OCI-LY3 (cell line): ENCODE measurements around the gene PRKAR1A.

Experiments used
- H2AFZ ChIP-seq: fragments of 200-600, 300-600 bp; shearing (Covaris generic); 2 replicates; pipeline ENCODE4 v1.6.0; 2014; ENCODE audit warnings: antibody characterized with exemption, low read depth, low read length
- H3K27ac ChIP-seq: fragments of 200-600, 300-600 bp; sonication (generic); 2 replicates; pipeline ENCODE4 v1.5.1; 2014; ENCODE audit warnings: mild to moderate bottlenecking, low read length, moderate library complexity, mixed read lengths
- H3K27me3 ChIP-seq: fragments of 200-600, 300-600 bp; sonication (generic); 2 replicates; pipeline ENCODE4 v1.6.1; 2014; ENCODE audit warnings: low read depth, low read length, mixed read lengths
- H3K36me3 ChIP-seq: fragments of 200-600, 300-600 bp; sonication (generic); replicated peaks from 2 replicates; pipeline ENCODE3; 2014; ENCODE audit warnings: low read depth, low read length, mixed read lengths
- H3K4me1 ChIP-seq: fragments of 300-600, 200-600 bp; sonication (generic); 2 replicates; pipeline ENCODE4 v1.6.1; 2014; ENCODE audit warnings: low read length, mixed read lengths
- H3K4me2 ChIP-seq: fragments of 200-600, 300-600 bp; sonication (generic); 2 replicates; pipeline ENCODE4 v1.6.1; 2014; ENCODE audit warnings: low read length, mixed read lengths
- H3K4me3 ChIP-seq: fragments of 300-600, 200-600 bp; sonication (generic); 2 replicates; pipeline ENCODE4 v1.5.1; 2014; ENCODE audit warnings: antibody characterized with exemption, mild to moderate bottlenecking, low read length, moderate library complexity
- H3K79me2 ChIP-seq: fragments of 300-600, 200-600 bp; shearing (Covaris generic); 2 replicates; pipeline ENCODE4 v1.6.1; 2014; ENCODE audit warnings: mild to moderate bottlenecking, low read length, mixed read lengths
- H3K9ac ChIP-seq: fragments of 300-600, 200-600 bp; shearing (Covaris generic); 2 replicates; pipeline ENCODE4 v1.6.0; 2014; ENCODE audit warnings: mild to moderate bottlenecking, low read length, moderate library complexity
- H3K9me3 ChIP-seq: fragments of 200-600, 300-600 bp; shearing (Covaris generic); 2 replicates; pipeline ENCODE4 v1.6.1; 2014; ENCODE audit warnings: low read length, mixed read lengths; ENCODE audit not compliant: insufficient read depth
- H4K20me1 ChIP-seq: fragments of 200-600, 300-600 bp; sonication (generic); 2 replicates; pipeline ENCODE4 v1.6.1; 2016; ENCODE audit warnings: low read length, mixed read lengths; ENCODE audit not compliant: insufficient read depth
- CTCF ChIP-seq: fragments of 200-600, 300-600 bp; sonication (generic); IDR thresholded peaks from 2 replicates; pipeline ENCODE4 v1.5.1; 2014; ENCODE audit warnings: antibody characterized with exemption, low read length, low read depth
- EZH2phosphoT487 ChIP-seq: fragments of 200-600 bp; shearing (Covaris generic); IDR thresholded peaks from 2 replicates; pipeline ENCODE4 v1.6.1; 2018; ENCODE audit warnings: antibody characterized with exemption, mixed run types, low read depth

PRKAR1A gene

GRCh38 chr17:68542698-68543463, 30.7 kb downstream of the PRKAR1A start:
- peaks cover 7% of the 10 kb centered on the region for H4K20me1 ChIP-seq
- no peak overlapping the region for H3K27ac ChIP-seq
- peaks cover 14% of the 10 kb centered on the region for H3K4me1 ChIP-seq
- no peaks in the 10 kb centered on the region for H3K9me3 ChIP-seq
- TF ChIP-seq EZH2phosphoT487: no peak
- no peak for TF ChIP-seq CTCF
- no peak overlapping the region for H3K9ac ChIP-seq
- no peaks in the 10 kb centered on the region for H3K27me3 ChIP-seq
- no peak overlapping the region for H2AFZ ChIP-seq
- peaks cover 19% of the 10 kb centered on the region for H3K36me3 ChIP-seq
- H3K79me2 ChIP-seq: no peaks in the 10 kb centered on the region
- no peak overlapping the region for H3K4me3 ChIP-seq
- no peak overlapping the region for H3K4me2 ChIP-seq

GRCh38 chr17:68544111-68544915, 32.1 kb downstream of the PRKAR1A start:
- H2AFZ ChIP-seq: no peak overlapping the region
- H3K27ac ChIP-seq: no peak overlapping the region
- H3K4me3 ChIP-seq: no peak overlapping the region
- H3K9ac ChIP-seq: no peak overlapping the region
- TF ChIP-seq EZH2phosphoT487: no peak
- no peak for TF ChIP-seq CTCF
- H3K27me3 ChIP-seq: no peaks in the 10 kb centered on the region
- peaks cover 11% of the 10 kb centered on the region for H3K4me1 ChIP-seq
- no peak overlapping the region for H3K4me2 ChIP-seq
- peaks cover 8% of the 10 kb centered on the region for H3K36me3 ChIP-seq
- no peaks in the 10 kb centered on the region for H3K79me2 ChIP-seq
- no peaks in the 10 kb centered on the region for H3K9me3 ChIP-seq
- peaks cover under 1% of the 10 kb centered on the region for H4K20me1 ChIP-seq

- H3K9me3 ChIP-seq: no peaks in the 10 kb centered on the region
- H3K4me3 ChIP-seq: no peak overlapping the region
- no peaks in the 10 kb centered on the region for H3K27me3 ChIP-seq
- no peaks in the 10 kb centered on the region for H3K79me2 ChIP-seq
- no peak overlapping the region for H3K4me2 ChIP-seq
- no peaks in the 10 kb centered on the region for H3K36me3 ChIP-seq
- H2AFZ ChIP-seq: no peak overlapping the region
- H4K20me1 ChIP-seq: no peaks in the 10 kb centered on the region
- no peaks in the 10 kb centered on the region for H3K4me1 ChIP-seq
- no peak overlapping the region for H3K27ac ChIP-seq
- H3K9ac ChIP-seq: no peak overlapping the region
- TF ChIP-seq EZH2phosphoT487 (no peak), CTCF (no peak)
These were observed 44.3 kb downstream of the PRKAR1A start for GRCh38 chr17:68556551-68556950.

- 0 out of 2 replicates have a peak, but pooled peaks cover under 1% of the 10 kb centered on the region for H3K27me3 ChIP-seq
- H3K79me2 ChIP-seq: no peaks in the 10 kb centered on the region
- H3K4me1 ChIP-seq: no peaks in the 10 kb centered on the region
- no peak overlapping the region for H3K4me2 ChIP-seq
- H2AFZ ChIP-seq: no peak overlapping the region
- H3K27ac ChIP-seq: no peak overlapping the region
- no peak for TF ChIP-seq CTCF
- no peak for TF ChIP-seq EZH2phosphoT487
- H3K9me3 ChIP-seq: no peaks in the 10 kb centered on the region
- no peak overlapping the region for H3K4me3 ChIP-seq
- no peaks in the 10 kb centered on the region for H4K20me1 ChIP-seq
- H3K36me3 ChIP-seq: no peaks in the 10 kb centered on the region
- H3K9ac ChIP-seq: no peak overlapping the region
These were observed 47.1 kb downstream of the PRKAR1A start for GRCh38 chr17:68559316-68559715.
